Activated naive CD4-positive, alpha-beta T cell (primary cell): Measurements from ENCODE around the gene MYBPC1.

Experiments
- DNase-seq, 4 experiments: peaks; one replicate each; lab custom pipeline; 2025; lab: John Stamatoyannopoulos, UW

The MYBPC1 gene

DNA sequence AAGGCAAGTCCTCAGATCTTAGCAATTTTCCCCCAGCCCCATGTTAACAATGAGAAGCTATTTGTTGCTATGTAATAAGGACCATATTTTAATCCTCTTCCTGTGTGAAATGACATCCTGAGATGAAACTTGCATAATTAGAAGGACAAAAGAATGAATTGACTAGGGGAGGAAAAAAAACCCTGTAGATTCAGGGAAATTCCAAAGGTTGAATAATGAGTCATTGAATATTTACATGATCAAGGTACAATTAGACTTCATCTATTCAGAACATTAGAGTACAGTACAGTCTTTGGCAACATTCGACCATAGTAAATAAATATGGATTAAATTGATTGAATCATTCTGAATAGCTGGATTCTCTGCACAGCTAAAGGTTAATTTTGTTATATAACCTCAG lies 9.4 kb downstream of the MYBPC1 start:
- no peak for DNase-seq

- no peak for DNase-seq
These were observed 13.1 kb downstream of the MYBPC1 start for GRCh38 chr12:101607894-101608293.

DNA sequence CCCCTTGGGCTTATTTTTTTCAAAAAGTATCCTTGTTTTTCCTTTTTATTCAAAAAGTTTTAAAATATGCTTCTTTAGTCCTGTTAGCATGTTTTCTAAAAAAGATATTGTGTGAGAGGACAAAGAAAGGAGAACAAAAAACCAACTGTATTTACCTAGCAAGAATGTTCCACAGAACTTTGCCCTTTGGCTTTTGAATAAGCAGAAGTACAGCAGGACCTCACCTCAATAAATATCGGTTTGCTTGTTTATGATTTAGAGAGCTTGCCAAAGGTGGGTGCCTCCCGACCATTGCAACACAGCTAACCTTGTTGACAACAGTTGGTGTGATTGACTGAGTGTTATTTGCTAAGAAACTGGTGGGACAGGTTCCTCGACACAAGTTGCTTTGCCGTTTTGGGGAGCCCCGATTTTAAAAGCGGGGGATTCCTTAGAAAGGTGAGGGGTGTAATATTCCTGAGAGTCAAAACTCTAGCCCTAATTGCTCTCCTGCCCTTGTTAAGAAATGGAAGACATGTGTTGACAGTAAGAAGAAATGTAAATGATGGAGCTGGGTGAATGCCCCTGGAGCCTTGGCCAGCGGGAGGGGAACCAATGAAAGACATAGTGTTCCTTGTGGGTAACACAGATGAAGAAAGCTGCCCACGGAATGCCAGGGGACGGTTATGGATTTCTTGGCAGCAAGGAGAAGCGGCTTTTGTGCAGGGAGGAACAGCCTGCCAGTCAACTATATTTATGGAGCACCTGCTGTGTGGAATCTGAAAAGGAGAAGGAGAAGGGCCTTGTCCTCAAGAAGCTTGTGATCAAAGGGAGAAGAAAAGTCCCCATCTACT lies 13.7 kb downstream of the MYBPC1 start:
- no peak for DNase-seq

DNA sequence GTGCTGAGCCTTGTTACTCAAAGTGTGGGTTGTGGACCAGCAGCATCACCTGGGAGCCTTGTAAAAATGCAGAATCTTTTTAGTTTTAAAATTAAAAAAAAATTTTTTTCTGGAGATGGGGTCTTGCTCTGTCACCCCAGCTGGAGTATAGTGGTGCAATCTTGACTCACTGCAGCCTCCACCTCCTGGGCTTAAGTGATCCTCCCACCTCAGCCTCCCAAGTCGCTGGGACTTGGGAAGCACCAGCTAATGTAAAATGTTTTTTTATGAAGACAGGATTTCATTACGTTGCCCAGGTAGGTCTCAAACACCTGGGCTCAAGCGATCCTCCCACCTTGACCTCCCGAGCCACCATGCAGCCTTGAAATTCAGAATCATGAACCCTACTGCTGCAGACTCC lies 14.4 kb downstream of the MYBPC1 start:
- no peak for DNase-seq

- DNase-seq, result no peak
These were observed 17.6 kb downstream of the MYBPC1 start for GRCh38 chr12:101612160-101612916.

DNA sequence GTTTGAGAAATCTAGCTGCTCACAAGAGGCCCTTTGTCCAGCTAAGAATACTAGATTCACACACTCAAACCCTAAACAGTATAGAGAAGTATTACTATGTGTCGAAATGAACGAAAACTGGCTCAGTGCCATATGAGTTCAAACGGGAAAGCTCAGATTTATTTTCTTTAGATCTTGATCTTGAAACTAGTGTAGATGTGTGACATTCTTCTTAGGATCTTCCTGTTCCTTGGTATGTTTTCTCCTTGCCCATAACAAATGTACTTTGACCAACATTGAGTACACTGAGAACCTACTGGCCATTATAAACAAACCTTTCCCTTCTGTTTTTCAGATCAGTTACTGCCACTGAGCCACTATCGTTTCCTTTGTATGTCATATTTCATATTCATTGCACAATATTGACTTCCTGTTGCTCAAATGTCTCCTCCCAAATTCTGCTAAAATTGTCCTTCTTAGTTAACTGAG lies 21.3 kb downstream of the MYBPC1 start:
- no peak for DNase-seq

DNA sequence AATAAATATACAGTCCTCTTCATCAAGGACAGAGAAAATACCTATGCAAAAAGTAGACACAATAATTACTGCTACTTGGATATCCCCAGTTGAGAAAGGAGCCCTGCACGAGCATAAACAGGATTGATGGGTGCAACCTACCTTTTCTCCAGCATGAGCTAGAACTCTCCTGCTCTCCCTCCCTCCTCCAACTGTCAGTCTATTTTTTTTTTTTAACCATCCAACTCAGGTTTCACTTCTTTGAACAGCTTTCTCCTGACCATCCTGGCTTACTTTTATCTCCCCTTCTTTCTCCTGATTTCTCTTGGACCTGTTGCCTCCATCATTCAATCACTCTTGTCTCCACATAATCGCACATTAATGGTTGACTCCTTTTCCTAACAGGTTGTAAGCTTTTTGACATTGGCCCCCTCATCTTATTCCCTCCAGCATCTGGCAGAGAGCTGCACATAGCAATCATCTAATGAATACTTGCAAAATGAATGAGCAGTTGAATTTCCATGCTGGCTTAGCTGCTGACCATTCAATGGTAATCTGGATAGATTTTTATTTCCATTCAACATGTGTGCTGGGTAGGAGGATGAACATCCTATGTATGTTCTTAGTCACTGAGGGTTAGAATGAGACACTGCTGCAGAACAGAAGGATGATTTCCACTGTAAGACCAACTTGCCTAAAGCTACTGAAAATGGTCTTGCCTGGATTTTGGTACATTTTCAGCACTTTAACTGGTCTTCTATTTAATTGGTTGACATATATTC lies 24.4 kb downstream of the MYBPC1 start:
- DNase-seq, result no peak

DNA sequence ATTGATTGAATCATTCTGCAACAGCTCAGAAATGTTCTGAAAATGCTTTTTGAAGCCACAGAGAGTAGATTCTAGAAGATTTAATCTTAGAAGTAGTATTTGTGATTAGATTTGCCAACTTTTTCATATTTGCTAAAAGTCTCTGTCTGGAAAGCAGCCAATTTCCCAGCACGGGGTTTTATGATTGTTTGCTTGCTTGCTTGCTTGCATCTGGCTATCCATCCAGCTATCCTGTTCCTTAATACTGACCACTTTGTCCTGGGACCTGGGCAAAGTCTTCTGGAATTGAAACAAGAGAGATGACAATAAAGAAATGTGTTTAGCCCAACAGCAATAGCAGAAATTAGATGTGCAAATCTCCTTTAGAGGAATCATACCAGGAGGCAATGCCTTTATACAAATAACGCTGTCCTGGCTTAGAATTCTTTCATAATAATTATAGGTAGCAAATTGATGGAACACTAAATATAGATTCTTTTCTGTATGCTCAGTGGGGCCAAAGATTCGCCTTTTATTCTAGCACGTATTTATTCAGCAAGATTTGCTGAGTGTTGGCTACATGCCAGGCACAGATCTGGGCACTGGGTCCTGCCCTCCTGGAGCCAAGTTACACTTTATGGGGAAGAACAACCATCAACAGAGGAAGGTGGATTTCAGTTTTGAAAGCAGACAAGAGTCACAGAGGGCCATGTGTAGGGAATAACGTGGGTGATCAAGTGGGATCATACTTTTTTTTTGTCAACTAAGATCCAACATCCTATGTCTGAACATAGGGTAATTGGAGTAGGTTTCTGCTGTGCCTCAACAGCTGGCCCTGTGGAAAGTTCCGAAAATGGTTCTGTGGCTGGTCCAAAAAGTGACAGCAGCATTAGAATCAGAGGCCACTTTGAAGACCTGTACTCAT lies 25.3 kb downstream of the MYBPC1 start:
- DNase-seq, result no peak

GRCh38 chr12:101620762-101621133 lies 26.0 kb downstream of the MYBPC1 start:
- no peak for DNase-seq

- DNase-seq, result no peak
These were observed 33.9 kb downstream of the MYBPC1 start for GRCh38 chr12:101628676-101629075.

GRCh38 chr12:101634724-101635123 lies 40.0 kb downstream of the MYBPC1 start:
- DNase-seq, result no peak

DNA sequence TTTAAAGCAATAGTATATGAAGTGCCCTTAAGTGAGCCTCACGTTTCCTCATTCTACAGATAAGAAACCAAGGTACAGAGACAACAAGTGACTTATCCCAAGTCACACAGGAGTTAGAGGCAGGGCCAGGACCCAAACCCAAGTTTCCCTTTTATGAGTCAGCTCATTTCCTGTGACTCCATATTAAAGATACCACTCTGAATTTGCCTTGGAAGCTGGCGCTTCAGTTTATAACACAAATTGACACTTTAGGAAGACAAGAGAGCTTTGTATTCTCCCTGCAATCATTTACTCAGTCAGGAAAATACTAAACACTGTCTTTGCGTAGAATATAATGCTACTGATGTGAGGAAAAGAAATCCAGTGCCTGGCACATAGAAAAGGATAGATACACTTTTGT lies 43.2 kb downstream of the MYBPC1 start:
- DNase-seq, result no peak

GRCh38 chr12:101642115-101643067 lies 47.6 kb downstream of the MYBPC1 start:
- DNase-seq, result no peak

GRCh38 chr12:101647711-101648110 lies 52.9 kb downstream of the MYBPC1 start:
- no peak for DNase-seq

- no peak for DNase-seq
These were observed 53.4 kb downstream of the MYBPC1 start for GRCh38 chr12:101648195-101648594.

GRCh38 chr12:101650346-101651117 lies 55.8 kb downstream of the MYBPC1 start:
- no peak for DNase-seq

DNA sequence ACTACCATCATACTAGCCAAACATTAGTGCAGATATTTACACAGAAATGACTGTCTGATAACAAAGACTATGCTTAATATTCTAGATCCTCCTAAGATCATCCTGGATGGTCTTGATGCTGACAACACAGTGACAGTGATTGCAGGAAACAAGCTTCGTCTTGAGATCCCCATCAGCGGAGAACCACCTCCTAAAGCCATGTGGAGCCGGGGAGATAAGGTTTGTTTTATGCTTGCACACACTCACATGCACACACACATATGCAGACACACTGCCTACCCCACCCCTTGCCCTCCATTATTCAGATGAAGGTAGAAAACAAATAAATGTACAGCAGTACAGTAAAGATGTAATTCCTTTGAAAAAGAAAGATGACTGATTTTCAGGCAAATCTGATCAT lies 58.3 kb downstream of the MYBPC1 start:
- no peak for DNase-seq

GRCh38 chr12:101653503-101653902 lies 58.7 kb downstream of the MYBPC1 start:
- DNase-seq, result no peak

DNA sequence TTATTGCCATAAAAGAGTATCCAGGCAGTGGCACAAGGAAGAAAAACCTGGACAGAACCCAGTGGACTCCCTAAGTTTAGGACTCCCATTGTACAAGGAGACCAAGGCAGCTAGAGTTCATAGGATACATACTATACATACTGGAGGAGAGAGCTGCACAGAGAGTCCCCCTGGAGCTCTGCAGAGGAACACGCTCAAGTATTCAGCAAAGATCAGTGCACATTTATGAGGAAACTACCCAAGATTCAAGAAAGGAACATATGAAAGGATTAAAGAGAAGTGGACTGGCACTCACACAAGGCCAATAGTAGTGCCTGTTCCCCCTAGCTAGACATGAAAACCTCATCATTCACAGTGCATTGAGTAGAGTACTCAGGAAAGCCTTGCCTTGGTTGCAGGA lies 59.7 kb downstream of the MYBPC1 start:
- no peak for DNase-seq

GRCh38 chr12:101655393-101655792 lies 60.6 kb downstream of the MYBPC1 start:
- DNase-seq, result no peak
